ENCODE data around the gene HMCN1.

DNA sequence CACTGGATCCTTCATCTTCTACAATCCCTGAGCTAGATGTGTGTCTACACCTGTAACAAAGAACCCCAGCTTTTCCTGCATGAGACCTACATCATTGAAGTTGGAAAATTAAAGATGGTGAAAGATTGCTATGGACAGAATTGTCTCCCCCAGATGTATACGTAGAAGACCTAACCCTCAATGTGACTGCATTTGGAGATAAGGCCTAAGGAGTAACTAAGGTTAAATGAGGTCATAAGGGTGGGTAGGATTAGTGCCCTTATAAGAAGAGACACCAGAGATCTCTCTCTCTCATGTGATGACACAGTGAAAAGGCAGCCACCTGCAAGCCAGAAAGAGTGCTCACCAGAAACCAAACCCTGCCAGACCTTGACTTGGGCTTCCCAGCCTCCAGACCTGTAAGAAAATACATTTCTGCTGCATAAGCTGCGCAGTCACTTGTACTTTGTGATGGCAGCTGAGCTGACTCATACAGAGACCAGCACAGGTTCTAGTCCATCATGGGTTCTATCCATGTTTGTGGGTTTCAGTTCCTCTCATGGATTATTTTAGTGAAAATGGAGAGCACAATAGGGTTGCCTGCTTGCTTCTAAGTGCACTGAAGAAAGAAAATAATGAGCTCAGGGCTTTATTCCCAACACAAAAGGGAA, 460.0 kb downstream of the HMCN1 start:
- TF ChIP-seq, protein P1, sequence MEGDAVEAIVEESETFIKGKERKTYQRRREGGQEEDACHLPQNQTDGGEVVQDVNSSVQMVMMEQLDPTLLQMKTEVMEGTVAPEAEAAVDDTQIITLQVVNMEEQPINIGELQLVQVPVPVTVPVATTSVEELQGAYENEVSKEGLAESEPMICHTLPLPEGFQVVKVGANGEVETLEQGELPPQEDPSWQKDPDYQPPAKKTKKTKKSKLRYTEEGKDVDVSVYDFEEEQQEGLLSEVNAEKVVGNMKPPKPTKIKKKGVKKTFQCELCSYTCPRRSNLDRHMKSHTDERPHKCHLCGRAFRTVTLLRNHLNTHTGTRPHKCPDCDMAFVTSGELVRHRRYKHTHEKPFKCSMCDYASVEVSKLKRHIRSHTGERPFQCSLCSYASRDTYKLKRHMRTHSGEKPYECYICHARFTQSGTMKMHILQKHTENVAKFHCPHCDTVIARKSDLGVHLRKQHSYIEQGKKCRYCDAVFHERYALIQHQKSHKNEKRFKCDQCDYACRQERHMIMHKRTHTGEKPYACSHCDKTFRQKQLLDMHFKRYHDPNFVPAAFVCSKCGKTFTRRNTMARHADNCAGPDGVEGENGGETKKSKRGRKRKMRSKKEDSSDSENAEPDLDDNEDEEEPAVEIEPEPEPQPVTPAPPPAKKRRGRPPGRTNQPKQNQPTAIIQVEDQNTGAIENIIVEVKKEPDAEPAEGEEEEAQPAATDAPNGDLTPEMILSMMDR (IDR thresholded peaks at IDR 0.05) = no peak
- TF ChIP-seq POLR2AphosphoS5 (IDR thresholded peaks at IDR 0.05; ENCODE audit: low read depth, low read length) (no peak), JUND (IDR thresholded peaks at IDR 0.05) (no peak), GABPA (IDR thresholded peaks at IDR 0.05; ENCODE audit: low read depth) (no peak), RAD21 (IDR thresholded peaks at IDR 0.05; ENCODE audit: low read length) (no peak), TCF12 (IDR thresholded peaks at IDR 0.05) (no peak), EP300 (IDR thresholded peaks at IDR 0.05; ENCODE audit: borderline replicate concordance in 1 of 2, low read depth in 1 of 2, low read length in 1 of 2) (no peak)
- TF ChIP-seq, protein P2, sequence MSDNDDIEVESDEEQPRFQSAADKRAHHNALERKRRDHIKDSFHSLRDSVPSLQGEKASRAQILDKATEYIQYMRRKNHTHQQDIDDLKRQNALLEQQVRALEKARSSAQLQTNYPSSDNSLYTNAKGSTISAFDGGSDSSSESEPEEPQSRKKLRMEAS (IDR thresholded peaks at IDR 0.05; ENCODE audit: low read depth) = no peak
